Prostate gland (tissue), 2 donors: ENCODE results near the gene FAM53B. TPM values are rescaled to one million over a fixed set of nuclear protein-coding genes. Genes with fewer than 3 reads are reported as not detected.

Experiments
- DNase-seq: peaks from one replicate; pipeline ENCODE4 v3.0.0-alpha.2; 2019; ENCODE audit warnings: low spot score
- H3K27ac ChIP-seq, 2 donors: fragments of 200-600 bp; sonication (generic); 2 replicates each; pipeline ENCODE4 v1.5.1; 2017 to 2019
- H3K27me3 ChIP-seq: fragments of 200-600 bp; sonication (generic); replicated peaks from 2 replicates; pipeline ENCODE4 v1.5.1; 2019; ENCODE audit not compliant: insufficient read depth
- H3K36me3 ChIP-seq, 2 donors: fragments of 200-600 bp; sonication (generic); 1 replicate in 1 of 2; 2 replicates in 1 of 2; pipeline versions ENCODE4 v1.5.1 to v1.8.1; 2017 to 2019
- H3K4me1 ChIP-seq: fragments of 200-600 bp; sonication (generic); replicated peaks from 2 replicates; pipeline ENCODE4 v1.5.1; 2019
- H3K4me3 ChIP-seq, 2 donors: fragments of 200-600 bp; sonication (generic); 2 replicates each; pipeline ENCODE4 v1.5.1; 2017 to 2019
- H3K9me3 ChIP-seq: fragments of 200-600 bp; sonication (generic); 2 replicates; pipeline ENCODE4 v1.5.1; 2017
- POLR2A ChIP-seq: fragments of 450-650 bp; IDR thresholded peaks from one replicate; pipeline ENCODE4 v1.6.1; 2016; ENCODE audit warnings: antibody characterized with exemption, mild to moderate bottlenecking
- POLR2AphosphoS5 ChIP-seq: sonication (generic); formaldehyde crosslinking; IDR thresholded peaks from one replicate; pipeline ENCODE4 v1.6.1; 2017; ENCODE audit warnings: antibody characterized with exemption
- WGBS: methylation state at CpG from one replicate; pipeline ENCODE4 v1.1.5; 2018; 5-methylcytosine and 5-hydroxymethylcytosine counted together
- intact Hi-C: fragments of 100-400 bp; cut with DNase I; formaldehyde crosslinking; loops from one replicate; pipeline ENCODE4 v1.14.2; 2022
- total RNA-seq, 2 donors: library from RNA; depleted of rRNA; stranded (reverse); fragments of >200 nt; gene quantifications; one replicate each; pipeline ENCODE4 v1.1.0, GENCODE V29; 2016
- TF ChIP-seq, protein P1 (sequence below), 4 experiments: fragments of 200-600 bp in 2 of 4; fragments of 450-650 bp in 2 of 4; sonication (generic) in 2 of 4; IDR thresholded peaks; 1 replicate in 3 of 4; 2 replicates in 1 of 4; pipeline ENCODE4 v1.5.1; 2016 to 2019; ENCODE audit warnings: antibody characterized with exemption in 4 of 4, mild to moderate bottlenecking in 2 of 4, moderate library complexity in 2 of 4

FAM53B gene
- total RNA-seq, 2 donors from 2014 or later, result 28.9 to 101 TPM

DNA sequence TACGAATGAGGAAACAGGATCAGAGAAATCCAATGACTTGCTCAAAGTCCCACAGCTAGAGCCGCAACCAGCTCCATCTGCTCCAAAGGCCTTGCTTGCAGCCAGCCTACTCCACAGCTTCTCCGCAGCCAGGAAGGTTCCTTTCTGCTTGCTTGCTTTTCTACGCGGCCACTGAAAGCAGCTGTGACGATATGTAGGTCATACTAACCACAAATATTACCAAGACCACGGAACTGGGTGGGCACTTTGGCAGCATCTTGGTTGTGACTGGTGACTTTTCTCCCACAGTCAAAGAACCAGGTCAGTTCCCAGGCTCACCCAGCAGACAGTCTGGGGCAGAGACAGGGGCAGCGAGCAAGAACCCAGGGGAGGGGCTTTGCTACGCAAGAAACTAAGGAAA lies 86.4 kb downstream of the FAM53B start:
- Histone ChIP-seq H3K36me3 (no peaks in the 10 kb centered on the region), H3K27me3 (no peaks in the 10 kb centered on the region), H3K27ac (no peak overlapping the region), H3K4me1 (no peaks in the 10 kb centered on the region), H3K4me3 (no peak overlapping the region), H3K9me3 (no peaks in the 10 kb centered on the region)
- WGBS, result 66% methylated on average over 9 of the region's 9 CpGs
- TF ChIP-seq, protein P1, sequence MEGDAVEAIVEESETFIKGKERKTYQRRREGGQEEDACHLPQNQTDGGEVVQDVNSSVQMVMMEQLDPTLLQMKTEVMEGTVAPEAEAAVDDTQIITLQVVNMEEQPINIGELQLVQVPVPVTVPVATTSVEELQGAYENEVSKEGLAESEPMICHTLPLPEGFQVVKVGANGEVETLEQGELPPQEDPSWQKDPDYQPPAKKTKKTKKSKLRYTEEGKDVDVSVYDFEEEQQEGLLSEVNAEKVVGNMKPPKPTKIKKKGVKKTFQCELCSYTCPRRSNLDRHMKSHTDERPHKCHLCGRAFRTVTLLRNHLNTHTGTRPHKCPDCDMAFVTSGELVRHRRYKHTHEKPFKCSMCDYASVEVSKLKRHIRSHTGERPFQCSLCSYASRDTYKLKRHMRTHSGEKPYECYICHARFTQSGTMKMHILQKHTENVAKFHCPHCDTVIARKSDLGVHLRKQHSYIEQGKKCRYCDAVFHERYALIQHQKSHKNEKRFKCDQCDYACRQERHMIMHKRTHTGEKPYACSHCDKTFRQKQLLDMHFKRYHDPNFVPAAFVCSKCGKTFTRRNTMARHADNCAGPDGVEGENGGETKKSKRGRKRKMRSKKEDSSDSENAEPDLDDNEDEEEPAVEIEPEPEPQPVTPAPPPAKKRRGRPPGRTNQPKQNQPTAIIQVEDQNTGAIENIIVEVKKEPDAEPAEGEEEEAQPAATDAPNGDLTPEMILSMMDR (IDR thresholded peaks at IDR 0.05), result no peak
- TF ChIP-seq POLR2AphosphoS5, result no peak
- no peak for TF ChIP-seq POLR2A
- no peak for DNase-seq
- intact Hi-C loops, result no loop called here

DNA sequence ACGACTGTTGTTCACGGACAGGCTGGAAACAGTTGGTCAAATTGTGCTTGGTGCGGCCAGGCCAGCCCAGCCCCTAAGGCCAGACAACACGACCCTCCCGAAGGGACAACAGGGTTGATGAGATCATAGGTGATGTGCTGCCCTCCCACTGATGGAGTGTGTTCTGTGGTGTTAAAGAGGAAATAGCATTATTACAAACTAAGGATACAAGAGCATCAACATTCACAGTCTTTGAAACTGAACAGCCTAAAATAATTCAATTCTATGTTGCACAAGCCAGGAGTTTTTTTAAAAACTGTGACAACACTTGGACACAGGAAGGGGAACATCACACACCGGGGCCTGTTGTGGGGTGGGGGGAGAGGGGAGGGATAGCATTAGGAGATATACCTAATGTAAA lies 87.6 kb downstream of the FAM53B start:
- intact Hi-C loops, result no loop called here
- DNase-seq, result no peak
- TF ChIP-seq POLR2AphosphoS5, result no peak
- WGBS, result 88% methylated on average over 6 of the region's 6 CpGs
- Histone ChIP-seq H3K27ac (no peak overlapping the region), H3K4me3 (no peak overlapping the region), H3K4me1 (no peaks in the 10 kb centered on the region), H3K9me3 (no peaks in the 10 kb centered on the region), H3K27me3 (no peaks in the 10 kb centered on the region), H3K36me3 (no peaks in the 10 kb centered on the region)

DNA sequence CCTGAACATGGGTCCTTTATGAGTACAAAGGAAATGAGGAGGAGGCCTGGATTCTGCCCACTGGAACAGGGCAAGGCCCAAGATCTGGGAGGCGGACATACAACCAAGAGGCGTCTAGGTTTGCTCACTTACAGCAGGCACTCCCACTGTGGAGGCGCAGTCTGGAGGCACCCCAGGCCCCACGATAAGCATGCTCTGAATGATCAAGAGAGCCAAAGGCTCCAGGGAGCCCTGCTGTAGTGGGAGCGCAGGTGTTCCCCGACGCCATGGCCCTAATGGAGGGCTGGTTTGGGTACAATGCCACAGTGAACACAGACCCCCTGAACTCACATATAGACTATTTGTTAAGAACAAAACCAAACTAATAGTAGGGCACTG lies 88.1 kb downstream of the FAM53B start:
- WGBS, result 95% methylated on average over 7 of the region's 7 CpGs
- no peaks in the 10 kb centered on the region for H3K36me3 ChIP-seq
- DNase-seq, result no peak
- intact Hi-C loops, result no loop called here
- TF ChIP-seq, protein P1 (IDR thresholded peaks at IDR 0.05), result no peak
- TF ChIP-seq POLR2AphosphoS5 (no peak), POLR2A (no peak)
- no peaks in the 10 kb centered on the region for H3K27me3 ChIP-seq
- H3K4me3 ChIP-seq, result no peak overlapping the region
- H3K4me1 ChIP-seq, result no peaks in the 10 kb centered on the region
- H3K27ac ChIP-seq, result no peak overlapping the region
- no peaks in the 10 kb centered on the region for H3K9me3 ChIP-seq

DNA sequence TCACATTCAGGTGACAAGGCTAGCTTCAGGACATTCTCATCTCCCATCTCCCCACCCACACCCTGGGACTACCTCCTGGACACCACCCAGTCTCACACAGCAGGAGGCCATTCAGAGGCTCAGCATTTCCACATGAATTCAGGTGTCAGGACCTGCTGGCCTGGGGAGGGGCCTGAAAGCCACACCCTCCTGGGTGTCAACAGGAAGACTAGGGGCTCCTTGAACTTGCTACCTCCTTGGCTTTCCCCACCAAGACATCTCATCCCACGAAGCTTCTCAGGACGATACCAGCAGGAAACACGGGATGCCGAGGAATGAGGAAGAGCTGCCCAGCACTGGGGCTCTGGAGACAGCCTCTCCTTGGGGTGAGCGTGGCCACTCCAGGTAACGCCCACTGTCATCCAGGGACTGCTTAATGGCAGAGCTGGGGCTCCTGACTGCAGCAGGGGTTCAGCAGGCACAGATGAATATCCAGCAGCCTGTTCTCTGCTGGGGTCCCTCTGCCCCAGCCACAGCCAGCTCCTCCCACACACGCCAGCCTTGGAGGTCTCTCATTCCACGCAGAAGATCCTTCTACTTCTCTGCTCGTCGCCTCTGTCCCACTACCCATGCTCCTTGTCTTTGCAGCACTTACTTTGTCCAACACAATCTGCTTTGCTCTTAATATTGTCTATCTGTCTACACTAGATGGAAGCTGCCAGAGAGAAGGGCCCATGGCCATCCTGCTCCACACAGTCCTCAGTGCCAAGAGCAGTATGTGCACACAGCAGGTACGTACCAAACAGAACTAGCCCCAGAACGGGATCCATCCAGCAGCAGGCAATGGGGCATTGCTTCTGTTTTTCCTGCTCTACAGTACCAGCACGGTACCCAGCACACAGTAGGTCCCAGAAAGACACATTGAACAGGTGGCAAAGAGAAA lies 88.7 kb downstream of the FAM53B start:
- no peak for DNase-seq
- peak overlapping the region; percentile 41 to 44 for H3K27ac ChIP-seq
- H3K9me3 ChIP-seq, result no peaks in the 10 kb centered on the region
- no peak overlapping the region for H3K4me3 ChIP-seq
- TF ChIP-seq, protein P1 (IDR thresholded peaks at IDR 0.05), result no peak
- no peak for TF ChIP-seq POLR2A
- TF ChIP-seq POLR2AphosphoS5, result no peak
- H3K36me3 ChIP-seq, result no peaks in the 10 kb centered on the region
- no peaks in the 10 kb centered on the region for H3K4me1 ChIP-seq
- WGBS, result 71% methylated on average over 13 of the region's 13 CpGs
- no peaks in the 10 kb centered on the region for H3K27me3 ChIP-seq
- intact Hi-C loops, result no loop called here

DNA sequence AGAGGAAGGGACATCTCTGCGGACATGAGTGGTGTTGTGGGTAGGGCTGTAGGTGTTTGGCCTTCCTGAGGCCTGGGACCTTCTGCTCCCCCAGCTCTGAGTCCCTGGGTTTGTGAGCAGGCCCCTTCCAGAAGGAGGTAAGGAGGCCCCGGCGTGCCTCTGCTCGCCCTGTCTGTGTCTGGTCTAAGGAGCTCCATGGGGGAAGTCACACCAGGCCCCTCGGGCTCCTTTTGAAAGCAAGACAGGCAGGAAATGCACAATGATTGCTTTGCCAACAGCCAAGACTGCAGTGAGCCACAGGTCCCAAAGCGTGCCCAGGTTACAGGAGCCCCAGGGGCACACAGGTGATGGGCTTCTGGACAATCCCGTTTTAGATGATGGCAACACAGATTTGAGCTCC lies 89.5 kb downstream of the FAM53B start:
- no peaks in the 10 kb centered on the region for H3K4me1 ChIP-seq
- WGBS, result 51% methylated on average over 7 of the region's 7 CpGs
- no peaks in the 10 kb centered on the region for H3K27me3 ChIP-seq
- intact Hi-C loops, result no loop called here
- H3K4me3 ChIP-seq, result no peak overlapping the region
- H3K9me3 ChIP-seq, result no peaks in the 10 kb centered on the region
- H3K36me3 ChIP-seq, result no peaks in the 10 kb centered on the region
- TF ChIP-seq POLR2A, result no peak
- H3K27ac ChIP-seq, result peak overlapping the region; percentile 41 to 44
- peak; percentile 42 for DNase-seq
